ENCODE results near the gene CYP8B1. TPM values are rescaled to one million over a fixed set of nuclear protein-coding genes. Genes with fewer than 3 reads are reported as not detected.
A peak's percentile ranks its signal among the peaks of the same experiment; 100 is the strongest.

The CYP8B1 gene
- total and polyA plus RNA-seq, 2 of the 13 experiments (the other 11 are each of a cell fraction or from before 2014, with no cell fraction given) = 0.58 to 2.0 TPM

- TF ChIP-seq JUNB (CRISPR knock-in tag; IDR thresholded peaks at IDR 0.05; ENCODE audit: borderline replicate concordance) = no peak
- no peak for TF ChIP-seq ZNF609 (CRISPR knock-in tag; IDR thresholded peaks at IDR 0.05; ENCODE audit: borderline replicate concordance)
- TF ChIP-seq KDM3A (CRISPR knock-in tag; IDR thresholded peaks at IDR 0.05; ENCODE audit: low read depth) = peak; percentile 83
- peak; percentile 78; the same call in 1 of the 2 replicates for TF ChIP-seq CSRNP1 (CRISPR knock-in tag; IDR thresholded peaks at IDR 0.05)
- TF ChIP-seq CHD4 (IDR thresholded peaks at IDR 0.05; ENCODE audit: borderline replicate concordance, low read length) = no peak
- TF ChIP-seq REST (IDR thresholded peaks at IDR 0.05; ENCODE audit: borderline replicate concordance in 1 of 2, low read depth in 1 of 2, low read length in 2 of 2) = no peak
- no peak for TF ChIP-seq ZNF597 (CRISPR knock-in tag; IDR thresholded peaks at IDR 0.05)
- 0 out of 2 replicates have a peak, but pooled peaks have one; percentile 45 for TF ChIP-seq HMG20B (CRISPR knock-in tag; conservative IDR thresholded peaks at IDR 0.05)
- TF ChIP-seq MED13 (CRISPR knock-in tag; IDR thresholded peaks at IDR 0.05) = no peak
- TF ChIP-seq ZNF20 (CRISPR knock-in tag; IDR thresholded peaks at IDR 0.05) = no peak
These were observed 5.1 kb upstream of the CYP8B1 start (continued) for GRCh38 chr3:42880601-42881451.

Data from HepG2 (cell line).